GM21825 (cell line): ENCODE measurements around the gene SAPCD2.

ENCODE experiments used
- ATAC-seq: cut with Tn5 transposase; IDR thresholded peaks from one replicate; pipeline ENCODE4 v1.9.1; 2021; ENCODE audit warnings: mild to moderate bottlenecking, moderate library complexity; ENCODE audit not compliant: unreplicated experiment

SAPCD2 gene

DNA sequence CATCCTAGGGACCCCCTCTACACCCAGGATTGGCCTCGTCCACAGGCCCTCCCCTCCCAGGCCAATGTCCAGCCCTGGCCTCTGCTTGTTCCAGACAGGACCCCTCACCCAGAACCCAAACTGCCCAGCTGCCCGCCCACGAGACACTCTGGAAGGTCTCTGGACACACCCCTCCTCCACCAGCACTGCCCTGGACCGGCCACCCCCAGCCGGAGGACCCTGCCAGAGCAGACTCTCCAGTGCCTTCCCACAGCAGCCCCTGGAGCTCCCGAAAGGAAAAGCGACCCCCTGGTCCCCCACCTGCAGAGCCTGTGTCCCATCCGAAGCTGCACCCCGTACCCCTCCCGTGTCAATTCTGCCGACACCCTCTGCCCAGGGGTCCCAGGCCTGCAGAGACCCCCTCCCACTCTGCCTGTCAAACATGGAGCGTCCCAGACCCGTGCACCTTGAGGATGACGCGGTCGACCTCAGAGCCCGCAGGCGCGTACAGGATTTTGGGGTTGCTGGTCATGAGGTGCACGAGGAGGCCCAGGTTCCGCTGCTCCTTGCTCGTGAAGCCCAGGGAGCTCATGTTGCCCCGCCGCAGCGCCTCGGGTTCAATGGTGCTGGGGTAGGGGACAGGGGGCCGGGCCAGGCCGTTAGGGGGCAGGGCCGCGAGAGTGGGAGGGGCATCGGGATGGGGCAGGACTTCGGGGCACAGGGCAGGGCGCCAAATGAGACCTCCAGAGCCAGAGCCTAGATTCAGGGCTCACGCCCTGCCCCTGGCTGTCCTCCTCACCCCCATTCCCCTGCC is 50.3 kb downstream of the SAPCD2 start:
- ATAC-seq: no peak

DNA sequence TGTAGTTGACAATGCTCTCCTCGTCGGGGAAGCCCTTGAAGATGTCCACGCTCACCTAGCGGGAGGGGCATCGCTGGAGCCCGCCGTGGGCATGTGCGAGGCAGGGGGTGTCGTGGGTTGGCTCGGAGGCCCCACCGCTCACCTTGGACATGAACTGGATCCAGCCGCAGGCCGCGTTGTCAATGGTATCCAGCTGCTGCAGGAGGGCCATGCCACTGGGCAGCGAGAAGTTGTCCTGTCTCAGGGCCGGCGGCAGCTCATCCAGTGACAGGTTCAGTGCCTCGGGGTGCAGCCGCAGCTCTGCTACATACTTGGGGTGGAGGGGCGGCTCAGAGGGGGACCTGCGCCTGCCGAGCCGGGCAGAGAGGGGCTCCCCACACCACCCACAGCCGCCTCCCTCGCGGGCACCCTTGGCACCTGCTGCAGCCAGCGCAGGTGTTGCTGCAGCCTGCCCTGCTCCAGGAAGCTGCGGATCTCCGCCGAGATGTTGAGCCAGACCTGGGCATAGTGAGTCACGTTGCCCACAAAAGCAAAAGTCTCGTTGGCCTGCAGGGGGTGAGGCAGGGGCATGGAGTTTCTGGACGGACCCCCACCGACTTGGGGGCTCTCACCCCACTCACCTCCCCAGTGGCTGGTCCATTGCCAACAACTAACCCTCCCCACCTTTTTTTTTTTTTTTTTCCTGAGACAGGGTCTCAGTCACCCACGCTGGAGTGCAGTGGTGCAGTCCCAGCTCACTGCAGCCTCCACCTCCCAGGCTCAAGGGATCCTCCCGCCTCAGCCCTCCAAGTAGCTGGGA is 51.4 kb downstream of the SAPCD2 start:
- no peak for ATAC-seq

DNA sequence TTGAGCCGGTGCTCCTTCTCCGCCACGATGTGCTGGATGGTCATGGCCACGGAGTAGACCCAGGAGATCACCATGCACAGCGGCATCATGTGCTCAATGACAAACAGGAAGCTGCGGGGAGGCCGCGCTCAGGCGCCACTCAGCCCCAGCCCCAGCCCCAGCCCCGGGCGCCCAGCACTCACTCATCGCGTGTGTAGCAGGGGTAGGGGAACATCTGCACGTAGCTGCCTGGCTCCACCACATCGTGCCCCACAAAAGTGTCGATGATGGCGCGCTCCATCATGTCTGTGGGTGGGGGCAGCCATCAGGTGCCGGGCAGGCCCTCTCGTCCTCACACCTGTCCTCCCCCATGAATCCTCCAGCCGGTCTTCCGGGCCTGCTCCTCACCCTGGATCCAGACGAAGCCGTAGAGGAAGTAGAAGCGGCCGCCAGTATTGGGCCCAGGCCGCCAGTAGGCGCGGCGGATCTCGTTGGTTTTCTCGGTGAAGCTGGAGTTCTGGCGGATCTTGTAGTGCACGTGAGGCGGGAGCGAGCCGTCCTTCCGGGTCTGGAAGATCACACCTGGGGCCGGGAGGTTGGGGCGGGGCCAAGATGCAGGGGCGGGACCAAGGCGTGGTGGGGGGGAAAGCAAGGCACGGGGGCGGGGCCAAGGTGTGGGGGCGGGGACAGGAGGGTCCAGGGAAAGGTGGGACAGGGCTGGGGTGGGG is 52.4 kb downstream of the SAPCD2 start:
- ATAC-seq: no peak

GRCh38 chr9:137017071-137017470 is 53.3 kb downstream of the SAPCD2 start:
- no peak for ATAC-seq

- no peak for ATAC-seq
These were observed 53.9 kb downstream of the SAPCD2 start for GRCh38 chr9:137016436-137016835.

- no peak for ATAC-seq
These were observed 54.4 kb downstream of the SAPCD2 start for GRCh38 chr9:137015976-137016375.

- no peak for ATAC-seq
These were observed 54.8 kb downstream of the SAPCD2 start for GRCh38 chr9:137015540-137015930.

GRCh38 chr9:137014776-137015539 is 55.4 kb downstream of the SAPCD2 start:
- ATAC-seq: no peak

GRCh38 chr9:137014166-137014565 is 56.2 kb downstream of the SAPCD2 start:
- no peak for ATAC-seq

GRCh38 chr9:137013571-137013940 is 56.8 kb downstream of the SAPCD2 start:
- ATAC-seq: no peak

- no peak for ATAC-seq
These were observed 57.4 kb downstream of the SAPCD2 start for GRCh38 chr9:137012694-137013570.
